GM19467 (cell line): ENCODE measurements around the gene PPP1R12A.
"Not testable (repeated sequence)": the region's sequence is repeated elsewhere in the genome, so short reads cannot be mapped to it uniquely, and the experiment has no call there.

Experiments used
- ATAC-seq: cut with Tn5 transposase; IDR thresholded peaks from one replicate; pipeline ENCODE4 v1.9.1; 2021; ENCODE audit warnings: mild to moderate bottlenecking, moderate library complexity; ENCODE audit not compliant: unreplicated experiment

The PPP1R12A gene

GRCh38 chr12:79844693-79845092 is 90.2 kb downstream of the PPP1R12A start:
- no peak for ATAC-seq

GRCh38 chr12:79843978-79844377 is 90.9 kb downstream of the PPP1R12A start:
- ATAC-seq, result no peak

GRCh38 chr12:79842630-79843029 is 92.3 kb downstream of the PPP1R12A start:
- ATAC-seq, result no peak

- ATAC-seq, result no peak
Measured at GRCh38 chr12:79841878-79842265, 93.0 kb downstream of the PPP1R12A start.

GRCh38 chr12:79841248-79841877 is 93.5 kb downstream of the PPP1R12A start:
- ATAC-seq, result no peak

- ATAC-seq, result no peak
Measured at GRCh38 chr12:79838359-79838758, 96.5 kb downstream of the PPP1R12A start.

GRCh38 chr12:79837575-79837974 is 97.3 kb downstream of the PPP1R12A start:
- ATAC-seq, result no peak

- ATAC-seq, result no peak
Measured at GRCh38 chr12:79835377-79835843, 99.5 kb downstream of the PPP1R12A start.

GRCh38 chr12:79834712-79835376 is 100.1 kb downstream of the PPP1R12A start:
- ATAC-seq, result no peak

- ATAC-seq, result no peak
Measured at GRCh38 chr12:79830440-79830839, 104.5 kb downstream of the PPP1R12A start.

GRCh38 chr12:79828924-79829323 is 106.0 kb downstream of the PPP1R12A start:
- no peak for ATAC-seq

- ATAC-seq, result no peak
Measured at GRCh38 chr12:79827484-79827883, 107.4 kb downstream of the PPP1R12A start.

GRCh38 chr12:79826267-79827128 is 108.4 kb downstream of the PPP1R12A start:
- ATAC-seq, result no peak

GRCh38 chr12:79822475-79822874 is 112.4 kb downstream of the PPP1R12A start:
- ATAC-seq, result no peak

GRCh38 chr12:79818856-79819255 is 116.0 kb downstream of the PPP1R12A start:
- no peak for ATAC-seq

GRCh38 chr12:79784366-79785065 is 150.4 kb downstream of the PPP1R12A start:
- not testable (repeated sequence) for ATAC-seq

- ATAC-seq, result no peak
Measured at GRCh38 chr12:79782172-79782900, 152.6 kb downstream of the PPP1R12A start.

- no peak for ATAC-seq
Measured at GRCh38 chr12:79778802-79779448, 156.0 kb downstream of the PPP1R12A start.

GRCh38 chr12:79776111-79776510 is 158.8 kb downstream of the PPP1R12A start:
- ATAC-seq, result no peak
